ENCODE data around the gene KCNMA1.

DNA sequence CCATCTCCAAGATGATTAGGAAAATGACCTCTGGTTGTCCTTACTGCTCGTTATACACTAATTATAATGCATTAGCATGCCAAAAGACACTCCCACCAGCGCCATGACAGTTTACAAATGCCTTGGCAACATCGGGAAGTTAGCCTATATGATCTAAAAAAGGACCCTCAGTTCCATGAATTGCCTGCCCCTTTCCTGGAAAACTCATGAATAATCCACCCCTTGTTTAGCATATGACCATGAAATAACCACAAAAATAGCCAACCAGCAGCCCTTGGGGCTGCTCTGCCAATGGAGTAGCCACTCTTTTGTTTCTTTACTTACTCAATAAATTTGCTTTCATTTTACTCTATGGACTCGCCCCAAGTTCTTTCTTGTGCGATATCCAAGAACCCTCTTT lies 41.6 kb upstream of the KCNMA1 start:
- no peak for TF ChIP-seq POLR2A (IDR thresholded peaks at IDR 0.05)
- TF ChIP-seq, protein P1, sequence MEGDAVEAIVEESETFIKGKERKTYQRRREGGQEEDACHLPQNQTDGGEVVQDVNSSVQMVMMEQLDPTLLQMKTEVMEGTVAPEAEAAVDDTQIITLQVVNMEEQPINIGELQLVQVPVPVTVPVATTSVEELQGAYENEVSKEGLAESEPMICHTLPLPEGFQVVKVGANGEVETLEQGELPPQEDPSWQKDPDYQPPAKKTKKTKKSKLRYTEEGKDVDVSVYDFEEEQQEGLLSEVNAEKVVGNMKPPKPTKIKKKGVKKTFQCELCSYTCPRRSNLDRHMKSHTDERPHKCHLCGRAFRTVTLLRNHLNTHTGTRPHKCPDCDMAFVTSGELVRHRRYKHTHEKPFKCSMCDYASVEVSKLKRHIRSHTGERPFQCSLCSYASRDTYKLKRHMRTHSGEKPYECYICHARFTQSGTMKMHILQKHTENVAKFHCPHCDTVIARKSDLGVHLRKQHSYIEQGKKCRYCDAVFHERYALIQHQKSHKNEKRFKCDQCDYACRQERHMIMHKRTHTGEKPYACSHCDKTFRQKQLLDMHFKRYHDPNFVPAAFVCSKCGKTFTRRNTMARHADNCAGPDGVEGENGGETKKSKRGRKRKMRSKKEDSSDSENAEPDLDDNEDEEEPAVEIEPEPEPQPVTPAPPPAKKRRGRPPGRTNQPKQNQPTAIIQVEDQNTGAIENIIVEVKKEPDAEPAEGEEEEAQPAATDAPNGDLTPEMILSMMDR (IDR thresholded peaks at IDR 0.05), result no peak
- TF ChIP-seq EP300 (IDR thresholded peaks at IDR 0.05), result no peak
